Renal cortex interstitium (tissue), 15 donors: Measurements from ENCODE around the gene CUX1. TPM values are rescaled to one million over a fixed set of nuclear protein-coding genes. Genes with fewer than 3 reads are reported as not detected.

Experiments used
- DNase-seq, 11 donors: peaks; one replicate each; pipeline ENCODE4 v3.0.0-alpha.2; 2013; ENCODE audit warnings: low read depth in 9 of 11, low spot score in 4 of 11; ENCODE audit errors: extremely low read depth in 1 of 11
- long read RNA-seq, 16 experiments: transcript quantifications; one replicate each; lab custom pipeline, GENCODE V29; 2026
- polyA plus RNA-seq, 3 donors: library from polyadenylated mRNA; unstranded; fragments of 120-200 nt; gene quantifications; one replicate each; pipeline ENCODE4 v1.2.1, GENCODE V29; 2013; ENCODE audit not compliant: insufficient read length in 3 of 3

Gene CUX1, protein sequence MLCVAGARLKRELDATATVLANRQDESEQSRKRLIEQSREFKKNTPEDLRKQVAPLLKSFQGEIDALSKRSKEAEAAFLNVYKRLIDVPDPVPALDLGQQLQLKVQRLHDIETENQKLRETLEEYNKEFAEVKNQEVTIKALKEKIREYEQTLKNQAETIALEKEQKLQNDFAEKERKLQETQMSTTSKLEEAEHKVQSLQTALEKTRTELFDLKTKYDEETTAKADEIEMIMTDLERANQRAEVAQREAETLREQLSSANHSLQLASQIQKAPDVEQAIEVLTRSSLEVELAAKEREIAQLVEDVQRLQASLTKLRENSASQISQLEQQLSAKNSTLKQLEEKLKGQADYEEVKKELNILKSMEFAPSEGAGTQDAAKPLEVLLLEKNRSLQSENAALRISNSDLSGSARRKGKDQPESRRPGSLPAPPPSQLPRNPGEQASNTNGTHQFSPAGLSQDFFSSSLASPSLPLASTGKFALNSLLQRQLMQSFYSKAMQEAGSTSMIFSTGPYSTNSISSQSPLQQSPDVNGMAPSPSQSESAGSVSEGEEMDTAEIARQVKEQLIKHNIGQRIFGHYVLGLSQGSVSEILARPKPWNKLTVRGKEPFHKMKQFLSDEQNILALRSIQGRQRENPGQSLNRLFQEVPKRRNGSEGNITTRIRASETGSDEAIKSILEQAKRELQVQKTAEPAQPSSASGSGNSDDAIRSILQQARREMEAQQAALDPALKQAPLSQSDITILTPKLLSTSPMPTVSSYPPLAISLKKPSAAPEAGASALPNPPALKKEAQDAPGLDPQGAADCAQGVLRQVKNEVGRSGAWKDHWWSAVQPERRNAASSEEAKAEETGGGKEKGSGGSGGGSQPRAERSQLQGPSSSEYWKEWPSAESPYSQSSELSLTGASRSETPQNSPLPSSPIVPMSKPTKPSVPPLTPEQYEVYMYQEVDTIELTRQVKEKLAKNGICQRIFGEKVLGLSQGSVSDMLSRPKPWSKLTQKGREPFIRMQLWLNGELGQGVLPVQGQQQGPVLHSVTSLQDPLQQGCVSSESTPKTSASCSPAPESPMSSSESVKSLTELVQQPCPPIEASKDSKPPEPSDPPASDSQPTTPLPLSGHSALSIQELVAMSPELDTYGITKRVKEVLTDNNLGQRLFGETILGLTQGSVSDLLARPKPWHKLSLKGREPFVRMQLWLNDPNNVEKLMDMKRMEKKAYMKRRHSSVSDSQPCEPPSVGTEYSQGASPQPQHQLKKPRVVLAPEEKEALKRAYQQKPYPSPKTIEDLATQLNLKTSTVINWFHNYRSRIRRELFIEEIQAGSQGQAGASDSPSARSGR (N-terminal part only)
- polyA plus RNA-seq, result 100 to 1,000 TPM in 1 of 3 donors, 10 to 100 TPM in 2; 93.9 to 103 (median 98.0) TPM
- long read RNA-seq, donor 1, transcript CUX1-202 (23 exons, 2,931 nt), result major isoform, 5 of 5 reads
- long read RNA-seq, donor 1, partial matches to known transcripts, result 0 of 5 reads
- long read RNA-seq, donor 1, other reads (novel, unspliced or antisense), result 0 of 5 reads
- long read RNA-seq, donor 2, partial matches to known transcripts, result 0 of 3 reads
- long read RNA-seq, donor 2, other reads (novel, unspliced or antisense), result 0 of 3 reads
- long read RNA-seq, donor 3, transcript CUX1-202 (23 exons, 2,931 nt), result major isoform, 7 of 11 reads
- long read RNA-seq, donor 3, partial matches to known transcripts, result 0 of 11 reads
- long read RNA-seq, donor 3, other reads (novel, unspliced or antisense), result 0 of 11 reads
- long read RNA-seq, donor 4, full-length matches to known transcripts, result 6 of 6 reads
- long read RNA-seq, donor 4, partial matches to known transcripts, result 0 of 6 reads
- long read RNA-seq, donor 4, other reads (novel, unspliced or antisense), result 0 of 6 reads
- long read RNA-seq, donor 5, result 0 reads
- long read RNA-seq, donor 6, partial matches to known transcripts, result 0 of 6 reads
- long read RNA-seq, donor 6, other reads (novel, unspliced or antisense), result 0 of 6 reads
- long read RNA-seq, donor 7, partial matches to known transcripts, result 0 of 3 reads
- long read RNA-seq, donor 7, other reads (novel, unspliced or antisense), result 0 of 3 reads
- long read RNA-seq, donor 8, result 0 reads
- long read RNA-seq, donor 9, transcript CUX1-202 (23 exons, 2,931 nt), result major isoform, 5 of 13 reads
- long read RNA-seq, donor 9, partial matches to known transcripts, result 7 of 13 reads
- long read RNA-seq, donor 9, other reads (novel, unspliced or antisense), result 0 of 13 reads
- long read RNA-seq, donor 10, partial matches to known transcripts, result 8 of 14 reads
- long read RNA-seq, donor 10, other reads (novel, unspliced or antisense), result 0 of 14 reads
- long read RNA-seq, donor 11, partial matches to known transcripts, result 0 of 4 reads
- long read RNA-seq, donor 11, other reads (novel, unspliced or antisense), result 0 of 4 reads
- long read RNA-seq, donor 12, partial matches to known transcripts, result 6 of 9 reads
- long read RNA-seq, donor 12, other reads (novel, unspliced or antisense), result 0 of 9 reads
- long read RNA-seq, donor 13, result 0 reads
- long read RNA-seq, donor 14, transcript CUX1-202 (23 exons, 2,931 nt), result major isoform, 6 of 12 reads
- long read RNA-seq, donor 14, partial matches to known transcripts, result 5 of 12 reads
- long read RNA-seq, donor 14, other reads (novel, unspliced or antisense), result 0 of 12 reads
- long read RNA-seq, donor 15, partial matches to known transcripts, result 0 of 4 reads
- long read RNA-seq, donor 15, other reads (novel, unspliced or antisense), result 0 of 4 reads
- long read RNA-seq, donor 16, transcript CUX1-202 (23 exons, 2,931 nt), result major isoform, 16 of 52 reads
- long read RNA-seq, donor 16, partial matches to known transcripts, result 33 of 52 reads
- long read RNA-seq, donor 16, other reads (novel, unspliced or antisense), result 0 of 52 reads

GRCh38 chr7:101817471-101818286, at the start of gene CUX1:
Gene CUX1, plus strand, starts transcription at chr7:101817626. Its CDS starts 14 bp downstream, at chr7:101817640.
- no peak for DNase-seq

- no peak for DNase-seq
Observed at GRCh38 chr7:101768280-101768679, 49.1 kb upstream of the CUX1 start.

- DNase-seq, result no peak
Observed at GRCh38 chr7:101770466-101770865, 47.0 kb upstream of the CUX1 start.

DNA sequence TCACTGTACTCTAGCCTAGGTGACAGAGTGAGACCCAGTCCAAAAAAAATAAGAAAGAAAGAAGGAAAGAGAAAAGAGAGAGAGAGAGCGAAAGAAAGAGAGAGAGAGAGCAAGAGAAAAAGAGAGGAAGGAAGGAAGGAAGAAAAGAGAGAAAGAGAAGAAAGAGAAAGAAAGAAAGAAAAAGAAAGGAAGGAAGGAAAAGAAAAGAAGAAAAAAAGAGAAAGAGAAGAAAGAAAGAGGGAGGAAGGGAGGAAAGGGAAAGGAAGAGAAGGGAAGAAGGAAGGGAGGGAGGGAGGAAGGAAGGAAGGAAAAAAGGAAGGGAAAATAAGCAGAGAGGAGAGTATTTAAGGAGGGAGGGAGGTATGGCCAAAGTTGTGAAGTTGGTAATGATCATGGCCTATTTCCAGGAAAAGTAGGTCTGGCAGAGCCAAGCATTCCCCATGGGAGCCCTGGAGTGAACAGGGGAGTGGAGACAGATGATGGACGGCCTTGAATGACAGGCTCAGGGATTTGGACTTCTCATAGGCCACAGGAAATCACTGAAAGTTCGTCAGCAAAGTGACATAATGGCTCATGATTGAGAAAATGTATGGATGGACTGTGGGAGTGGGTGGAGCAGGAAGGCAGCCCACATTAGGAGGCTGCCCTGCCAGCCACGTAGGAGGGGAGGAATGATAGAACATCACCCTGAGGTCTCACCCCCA, 44.8 kb upstream of the CUX1 start:
- no peak for DNase-seq

GRCh38 chr7:101775181-101775580, 42.2 kb upstream of the CUX1 start:
- no peak for DNase-seq

DNA sequence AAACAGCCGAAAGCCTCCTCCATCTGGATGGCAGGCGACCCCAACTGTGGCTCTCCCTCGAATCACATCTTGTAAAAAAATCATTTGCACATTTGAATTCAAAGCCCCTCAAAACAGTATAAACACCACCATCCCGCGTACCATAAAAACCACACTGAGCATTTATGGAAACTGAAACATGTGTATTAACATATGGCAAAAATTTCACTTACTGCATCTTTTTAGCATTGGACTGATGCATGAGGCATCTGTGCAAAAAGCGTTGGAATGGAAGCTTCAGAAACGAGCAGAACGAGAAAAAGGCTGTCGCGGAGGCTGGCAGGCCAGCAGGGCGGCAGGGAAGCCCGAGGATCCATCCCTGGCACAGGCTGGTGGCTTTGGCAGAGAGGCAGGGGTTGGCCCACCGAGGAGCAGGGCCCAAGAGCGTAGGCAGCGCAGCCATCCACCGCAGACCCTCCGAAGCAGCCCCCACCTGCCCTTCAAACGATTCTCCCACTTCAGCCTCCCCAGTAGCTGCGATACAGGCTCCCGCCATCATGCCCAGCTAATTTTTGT, 39.3 kb upstream of the CUX1 start:
- DNase-seq, result no peak

GRCh38 chr7:101779267-101779666, 38.2 kb upstream of the CUX1 start:
- no peak for DNase-seq

GRCh38 chr7:101780281-101780680, 37.1 kb upstream of the CUX1 start:
- DNase-seq, result no peak

GRCh38 chr7:101781439-101781838, 36.0 kb upstream of the CUX1 start:
- peak in 3 of 11 donors; percentile 30 to 40 (median 35) for DNase-seq

DNA sequence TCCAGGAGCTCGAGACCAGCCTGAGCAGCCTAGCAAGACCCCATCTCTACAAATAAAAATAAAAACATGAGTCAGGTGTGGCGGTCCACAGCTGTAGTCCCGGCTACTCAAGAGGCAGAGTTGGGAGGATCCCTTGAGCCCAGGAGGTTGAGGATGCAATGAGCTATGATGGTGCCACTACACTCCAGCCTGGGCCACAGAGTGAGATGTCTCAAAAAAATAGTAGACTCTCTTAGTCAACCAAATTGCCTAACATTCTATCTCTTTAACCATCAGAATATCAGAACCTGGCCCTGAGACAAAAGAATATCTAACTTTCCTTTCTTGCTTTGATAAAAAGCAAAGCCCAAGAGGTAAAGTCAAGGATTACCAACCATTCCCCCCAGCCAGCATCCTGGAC, 35.0 kb upstream of the CUX1 start:
- no peak for DNase-seq

DNA sequence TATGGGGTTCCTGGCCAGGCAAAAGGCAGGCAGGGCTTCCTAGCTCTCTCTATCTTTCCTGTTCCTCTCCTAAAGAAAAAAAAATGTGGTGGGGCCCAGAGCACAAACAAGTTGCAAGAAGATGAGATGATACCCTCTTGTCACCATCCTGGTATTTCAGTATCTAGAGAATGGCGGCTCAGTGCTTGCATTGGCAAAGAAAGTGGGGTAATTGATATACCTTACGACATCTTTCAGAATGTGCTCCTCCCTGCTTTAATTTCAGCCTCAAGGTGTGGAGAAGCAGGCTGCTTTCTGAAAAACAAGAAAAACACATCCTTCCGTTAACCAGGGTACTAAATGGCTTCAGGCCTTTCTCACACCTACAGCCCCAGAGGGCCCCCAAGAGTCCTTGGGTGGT, 34.5 kb upstream of the CUX1 start:
- DNase-seq, result no peak

DNA sequence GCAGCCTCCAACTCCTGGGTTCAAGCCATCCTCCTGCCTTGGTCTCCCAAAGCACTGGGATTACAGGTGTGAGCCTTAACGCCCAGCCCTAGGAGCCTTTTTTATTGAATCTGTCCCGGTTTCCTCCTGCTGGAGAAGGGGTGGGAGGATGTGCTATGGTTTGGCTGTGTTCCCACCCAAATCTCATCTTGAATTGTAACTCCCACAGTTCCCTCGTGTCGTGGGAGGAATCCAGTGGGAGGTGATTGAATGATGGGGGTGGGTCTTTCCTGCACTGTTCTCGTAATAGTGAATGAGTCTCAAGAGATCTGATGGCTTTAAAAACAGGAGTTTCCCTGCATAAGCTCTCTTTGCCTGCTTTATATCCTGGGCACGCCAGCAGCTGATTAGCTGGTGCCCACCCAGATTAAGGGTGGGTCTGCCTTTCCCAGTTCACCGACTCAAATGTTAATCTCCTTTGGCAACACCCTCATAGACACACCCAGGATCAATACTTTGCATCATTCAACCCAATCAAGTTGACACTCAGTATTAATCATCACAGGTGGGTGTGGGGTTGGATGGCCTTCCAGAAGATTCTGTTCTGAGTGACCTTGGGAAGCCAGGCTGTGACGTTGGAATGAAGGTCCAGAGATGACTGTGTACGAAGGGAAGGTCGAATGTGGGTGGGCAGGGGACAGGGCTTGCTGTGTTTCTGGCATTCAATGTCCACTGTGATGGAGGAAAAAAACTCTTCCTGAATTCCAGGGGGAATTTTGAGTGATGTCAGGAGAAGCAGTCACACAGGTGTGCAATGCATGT, 33.8 kb upstream of the CUX1 start:
- DNase-seq, result no peak

- peak in 1 of 11 donors; percentile 22 for DNase-seq
Observed at GRCh38 chr7:101784292-101785127, 32.9 kb upstream of the CUX1 start.
